SK-MEL-5 (cell line): Measurements from ENCODE around the gene IMPA2. TPM values are rescaled to one million over a fixed set of nuclear protein-coding genes. Genes with fewer than 3 reads are reported as not detected.
"Not testable (repeated sequence)": the region's sequence is repeated elsewhere in the genome, so short reads cannot be mapped to it uniquely, and the experiment has no call there.

Source experiments
- DNase-seq: peaks from one replicate; pipeline ENCODE4 v3.0.0-alpha.2; 2016; ENCODE audit warnings: low read depth, low spot score
- in situ Hi-C: cut with HindIII; loops from 2 replicates; pipeline ENCODE4 v1.10.0; 2016; ENCODE audit warnings: low sequenced_read_pairs, high pct_unique_total_duplicates, low pct_unique_long_range_greater_than_20kb
- small RNA-seq, 2 experiments: library from RNA; depleted of rRNA; stranded (forward); fragments of <200 nt; gene quantifications; one replicate each; pipeline ENCODE3, GENCODE V24; 2014
- total RNA-seq: library from RNA; depleted of rRNA; stranded (reverse); fragments of >200 nt; shearing (Covaris generic); gene quantifications from 2 replicates; pipeline ENCODE4 v1.2.3, GENCODE V29; 2014; rRNA removed

The IMPA2 gene
- total RNA-seq, 1 experiment from 2014 or later = 15.1 TPM

GRCh38 chr18:12067671-12068070, 86.4 kb downstream of the IMPA2 start:
- DNase-seq = no peak
- in situ Hi-C loops = no loop called here

- DNase-seq, in situ Hi-C loops: not testable (repeated sequence)
These were observed 87.1 kb downstream of the IMPA2 start for GRCh38 chr18:12068316-12068949.

- in situ Hi-C loops = no loop called here
- DNase-seq = no peak
These were observed 87.6 kb downstream of the IMPA2 start for GRCh38 chr18:12068950-12069320.

GRCh38 chr18:12071066-12071465, 89.8 kb downstream of the IMPA2 start:
- DNase-seq, in situ Hi-C loops: not testable (repeated sequence)

- in situ Hi-C loops = no loop called here
These were observed 91.7 kb downstream of the IMPA2 start for GRCh38 chr18:12072996-12073395.

GRCh38 chr18:12074736-12075135, 93.4 kb downstream of the IMPA2 start:
- DNase-seq = no peak
- in situ Hi-C loops = no loop called here

More at GRCh38 chr18:12072996-12073395, 91.7 kb downstream of the IMPA2 start:
- DNase-seq = no peak

GRCh38 chr18:12076424-12077140, 95.3 kb downstream of the IMPA2 start:
- DNase-seq = no peak

GRCh38 chr18:12077994-12078393, 96.7 kb downstream of the IMPA2 start:
- DNase-seq, in situ Hi-C loops: not testable (repeated sequence)

More at GRCh38 chr18:12076424-12077140, 95.3 kb downstream of the IMPA2 start:
- in situ Hi-C loops = no loop called here

- in situ Hi-C loops = no loop called here
- DNase-seq = no peak
These were observed 98.4 kb downstream of the IMPA2 start for GRCh38 chr18:12079491-12080237.

Small RNA genes within 50 kb of the gene (small RNA-seq; reads per million reads assigned to genes)
- gene AP001542.1 = 0 reads per million in 2 experiments

Other genes with a start within 250 kb of the IMPA2 start
- gene CHMP1B, start 130.1 kb upstream of the IMPA2 start, total RNA-seq = 163 and 180 TPM in 2 replicates
- 21.7 and 29.8 TPM in 2 replicates for gene MPPE1, start 73.2 kb upstream of the IMPA2 start, total RNA-seq
- 0.29 and 0.37 TPM in 2 replicates for gene ANKRD62, start 112.3 kb downstream of the IMPA2 start, total RNA-seq